SH-SY5Y (cell line): Measurements from ENCODE around the gene CTLA4.

Experiments
- GATA2 ChIP-seq: IDR thresholded peaks from 2 replicates; pipeline ENCODE4 v1.6.1; 2011; ENCODE audit warnings: mild to moderate bottlenecking, low read depth, low read length
- GATA3 ChIP-seq: IDR thresholded peaks from 2 replicates; pipeline ENCODE4 v1.6.1; 2011; ENCODE audit warnings: low read depth, mild to moderate bottlenecking, low read length, moderate library complexity

DNA sequence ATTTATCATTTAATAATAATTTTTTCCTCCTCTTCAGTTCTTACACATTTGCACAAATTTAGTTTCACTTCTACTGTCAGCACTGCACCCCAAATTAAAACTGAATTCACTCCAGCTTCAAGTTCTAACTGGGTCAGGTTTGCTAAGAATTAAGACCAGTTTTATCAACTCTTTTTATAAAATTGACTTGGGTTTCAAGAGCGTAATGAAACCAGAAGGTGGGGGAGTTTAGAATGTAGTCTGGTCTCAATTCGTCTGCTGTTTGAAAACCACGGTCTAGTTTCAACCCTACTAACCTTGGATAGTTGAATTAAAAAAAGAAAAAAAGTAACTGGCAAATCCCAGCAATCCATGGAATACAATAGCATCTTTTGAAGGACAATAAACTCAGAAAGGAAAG lies 14.3 kb upstream of the CTLA4 start:
- TF ChIP-seq GATA2 (no peak), GATA3 (no peak)
